HG03575 (cell line): ENCODE measurements around the gene NCKAP5L.

Experiments
- ATAC-seq: cut with Tn5 transposase; IDR thresholded peaks from one replicate; pipeline ENCODE4 v1.9.1; 2021; ENCODE audit not compliant: unreplicated experiment, insufficient number of reproducible peaks, low FRiP score; ENCODE audit errors: extremely low read depth

Gene NCKAP5L

GRCh38 chr12:49807991-49808580 lies 20.1 kb downstream of the NCKAP5L start:
- no peak for ATAC-seq

GRCh38 chr12:49806877-49807276 lies 21.3 kb downstream of the NCKAP5L start:
- ATAC-seq, result no peak

GRCh38 chr12:49806321-49806813 lies 21.8 kb downstream of the NCKAP5L start:
- ATAC-seq, result no peak

- ATAC-seq, result no peak
Measured at GRCh38 chr12:49805409-49805808, 22.8 kb downstream of the NCKAP5L start.

- ATAC-seq, result no peak
Measured at GRCh38 chr12:49804821-49805220, 23.4 kb downstream of the NCKAP5L start.

- ATAC-seq, result no peak
Measured at GRCh38 chr12:49803693-49804450, 24.3 kb downstream of the NCKAP5L start.

DNA sequence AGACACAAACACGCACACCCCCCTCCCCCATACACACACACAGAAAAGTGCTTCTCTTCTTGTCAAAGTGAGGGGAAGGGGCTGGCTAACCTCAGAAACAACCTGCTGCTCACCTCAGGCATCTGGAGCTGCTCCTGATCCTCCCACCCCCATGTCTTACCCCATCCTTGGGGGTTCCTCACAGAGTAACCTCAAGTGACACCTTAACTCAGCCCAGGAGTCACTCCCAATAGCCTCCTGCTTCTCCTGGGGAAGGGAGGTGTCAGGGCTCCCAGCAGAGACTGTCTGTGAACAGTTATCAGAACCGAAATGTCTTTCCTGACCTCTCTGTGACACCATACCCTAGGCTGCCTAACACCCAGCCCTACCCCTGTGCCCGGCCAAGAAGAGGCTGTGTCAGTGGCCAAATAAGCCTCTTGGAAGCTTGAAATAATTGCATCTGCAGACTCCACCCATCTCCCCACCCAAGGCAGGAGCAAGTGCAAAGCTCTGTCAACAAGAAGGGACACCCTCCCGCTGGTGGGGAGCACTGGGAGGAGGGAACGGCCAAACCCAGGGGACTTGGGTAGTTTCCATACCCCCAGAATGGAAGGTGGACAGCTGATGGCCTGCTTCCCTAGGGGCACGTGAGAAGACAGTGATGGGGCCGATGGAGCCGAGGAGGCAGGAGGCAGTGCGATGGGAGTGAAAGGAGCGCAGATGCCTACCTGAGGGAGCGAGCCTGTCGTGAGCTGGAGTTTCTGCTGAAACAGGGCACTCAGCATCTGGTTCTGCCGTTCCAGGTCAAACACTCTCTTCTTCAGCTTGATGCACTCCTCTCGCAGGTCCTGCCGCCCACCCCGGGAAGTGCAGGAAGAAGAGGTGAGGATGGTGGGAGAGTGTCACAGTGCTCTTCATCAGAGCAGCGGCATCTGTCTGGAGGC lies 26.8 kb downstream of the NCKAP5L start:
- ATAC-seq, result no peak

DNA sequence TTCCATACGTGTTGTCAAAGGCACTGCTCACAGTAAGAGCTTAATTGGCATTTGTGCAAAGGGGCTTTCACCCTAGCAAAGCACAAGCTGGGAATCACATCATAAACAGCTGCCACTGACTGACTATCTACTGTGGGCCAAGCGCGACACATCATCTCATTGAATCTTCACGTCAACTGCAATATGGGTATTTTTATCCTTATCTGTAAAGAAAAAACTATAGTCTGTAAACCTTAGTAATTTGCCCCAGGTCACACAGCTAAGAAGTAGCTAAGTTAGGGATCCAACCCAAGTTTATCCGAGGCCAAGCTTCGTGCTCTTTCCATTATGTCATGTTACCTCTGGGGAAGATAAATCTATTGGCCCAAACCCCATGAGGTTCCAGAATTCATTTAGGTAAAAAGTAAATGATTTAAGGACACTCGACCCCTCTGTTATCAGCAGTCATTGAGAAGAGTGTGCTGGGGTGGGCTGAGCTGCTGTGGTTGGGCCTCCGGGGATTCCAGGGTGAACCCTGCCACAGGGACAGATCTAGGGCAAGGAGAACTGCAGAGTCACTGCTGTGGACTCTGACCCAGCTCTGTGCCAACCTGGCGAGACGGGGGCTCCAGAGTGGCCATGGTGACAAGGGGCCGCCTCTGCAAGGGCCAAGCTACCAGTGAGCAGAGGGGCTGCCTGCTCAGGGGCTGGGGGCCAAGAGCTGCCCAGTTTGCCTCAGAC lies 27.6 kb downstream of the NCKAP5L start:
- ATAC-seq, result no peak

DNA sequence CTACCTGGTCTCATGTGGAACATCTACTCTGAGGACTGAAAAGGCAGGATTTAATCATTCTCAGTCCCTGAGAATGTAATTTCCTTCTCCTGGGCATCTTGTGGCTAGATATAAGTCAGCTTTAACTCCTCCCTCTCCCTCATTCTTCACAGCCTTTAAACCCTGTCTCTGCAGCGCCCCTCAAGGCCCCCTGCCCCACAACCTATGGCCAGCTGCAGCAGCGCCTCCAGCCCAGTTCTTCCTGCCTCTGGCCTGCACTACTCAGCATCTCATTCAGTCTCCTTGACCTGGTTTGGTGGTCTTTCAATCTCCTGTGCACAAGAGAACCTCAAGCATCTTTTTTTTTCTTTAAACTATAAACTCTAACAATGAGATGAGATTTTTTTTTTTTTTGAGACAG lies 29.3 kb downstream of the NCKAP5L start:
- ATAC-seq, result no peak

- no peak for ATAC-seq
Measured at GRCh38 chr12:49798248-49798647, 30.0 kb downstream of the NCKAP5L start.

- ATAC-seq, result no peak
Measured at GRCh38 chr12:49797449-49797776, 30.8 kb downstream of the NCKAP5L start.

DNA sequence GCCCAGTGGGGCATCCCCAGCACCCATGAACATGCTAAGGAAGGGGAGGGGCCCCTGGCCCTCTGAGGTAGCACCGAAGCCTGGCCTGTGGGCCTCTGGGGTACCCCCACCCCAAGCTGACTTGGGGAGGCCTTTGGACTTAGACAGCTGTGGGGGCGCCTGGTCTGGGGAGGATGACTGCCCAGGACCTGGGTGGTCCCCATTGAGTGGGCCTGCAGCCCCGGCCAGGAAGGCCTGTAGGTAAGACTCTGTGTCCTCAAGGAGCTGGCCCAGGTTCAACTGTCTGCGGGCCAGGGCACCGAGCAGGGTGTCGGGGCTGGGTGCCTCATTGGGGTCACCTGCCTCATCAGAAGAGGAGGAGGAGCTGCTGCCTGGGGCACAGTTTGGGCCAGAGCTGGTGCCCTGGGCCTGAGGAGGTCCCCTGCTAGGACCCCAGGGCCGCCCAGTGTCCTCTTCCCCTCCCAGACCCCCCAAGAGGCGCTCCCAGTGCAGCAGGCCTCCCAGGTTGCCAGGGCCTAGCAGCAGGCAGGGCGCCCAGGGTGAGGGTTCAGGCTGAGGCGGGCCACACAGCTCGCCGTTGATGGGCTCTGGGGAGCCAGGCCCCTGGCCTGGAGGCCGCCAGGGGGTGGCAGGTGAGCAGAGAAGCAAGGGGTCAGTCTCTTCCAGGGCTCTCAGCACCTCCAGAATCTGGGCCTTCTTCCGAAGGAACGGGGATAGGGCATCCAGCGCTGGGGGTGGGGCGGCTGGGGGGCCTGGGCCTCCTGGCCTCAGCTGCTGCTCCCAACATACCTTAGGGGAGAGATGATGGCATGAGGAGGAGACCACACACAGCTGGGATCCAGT lies 31.4 kb downstream of the NCKAP5L start:
- no peak for ATAC-seq

- ATAC-seq, result no peak
Measured at GRCh38 chr12:49796155-49796554, 32.1 kb downstream of the NCKAP5L start.

DNA sequence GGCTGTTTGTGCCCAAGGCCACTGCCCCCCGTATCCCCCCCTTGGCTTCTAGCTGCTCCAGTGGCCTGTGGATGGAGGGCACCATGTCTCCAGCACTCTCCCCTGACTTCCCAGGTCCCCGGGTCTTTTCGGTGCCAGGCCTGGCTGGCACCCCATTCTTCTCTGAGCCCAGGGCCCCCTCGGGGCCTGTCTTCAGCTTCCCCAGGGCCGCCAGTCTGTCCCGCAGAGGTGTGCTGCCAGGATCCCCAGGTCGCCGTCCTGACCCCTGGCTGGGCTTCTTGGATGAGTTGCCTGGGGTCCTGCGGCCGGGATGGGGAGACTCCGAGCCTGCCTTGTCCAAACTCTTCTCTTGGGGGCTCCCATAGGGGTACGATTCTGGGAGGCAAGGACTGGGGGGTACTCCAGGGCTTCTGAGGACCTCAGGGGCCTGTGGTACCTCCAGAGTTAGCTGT lies 32.5 kb downstream of the NCKAP5L start:
- no peak for ATAC-seq

GRCh38 chr12:49794811-49795653 lies 33.2 kb downstream of the NCKAP5L start:
- no peak for ATAC-seq

- ATAC-seq, result no peak
Measured at GRCh38 chr12:49794021-49794420, 34.2 kb downstream of the NCKAP5L start.

GRCh38 chr12:49793620-49794019 lies 34.6 kb downstream of the NCKAP5L start:
- ATAC-seq, result no peak
